Endothelial cell of umbilical vein (primary cell): ENCODE results near the gene ACER3. TPM values are rescaled to one million over a fixed set of nuclear protein-coding genes. Genes with fewer than 3 reads are reported as not detected.

Experiments used
- BruUV-seq: library from RNA; stranded (reverse); fragments of 400-500 nt; replicated peaks from 2 replicates; lab custom pipeline; 2021; lab: Mats Ljungman, UMichigan
- CTCF ChIA-PET: fragments of 300-600, 350-600 bp; sonication (Branson Sonifier 250); formaldehyde crosslinking; loops from one replicate; lab custom pipeline; 2021; ENCODE audit warnings: antibody characterized with exemption, inconsistent platforms; lab: Charles Lee
- POLR2A ChIA-PET: fragments of 300-600, 350-600 bp; sonication (Branson Sonifier 250); formaldehyde crosslinking; loops from one replicate; lab custom pipeline; 2021; ENCODE audit warnings: antibody characterized with exemption, inconsistent platforms; lab: Charles Lee
- DNase-seq: peaks from one replicate; pipeline ENCODE4 v3.0.0-alpha.2; 2011; ENCODE audit warnings: low read depth, low spot score
- FAIRE-seq: peaks from 2 replicates; lab custom pipeline; 2011; peaks lifted over from hg19 to GRCh38; lab: Jason Lieb, UNC
- H2AFZ ChIP-seq: 2 replicates; pipeline ENCODE4 v1.6.0; 2012; ENCODE audit warnings: low read depth, low read length, control low read depth, inconsistent platforms
- H3K27ac ChIP-seq: 2 replicates; pipeline ENCODE4 v1.5.1; 2011; ENCODE audit warnings: low read depth, mild to moderate bottlenecking, control low read depth, low read length, moderate library complexity; ENCODE audit not compliant: insufficient read depth
- H3K27me3 ChIP-seq, 2 experiments: 2 replicates each; pipeline versions ENCODE4 v1.6.0 to v1.6.1; 2011; ENCODE audit warnings: low read length in 2 of 2, mixed read lengths in 1 of 2; ENCODE audit not compliant: control insufficient read depth in 2 of 2, insufficient read depth in 2 of 2
- H3K36me3 ChIP-seq, 2 experiments: 2 replicates in 1 of 2; 3 replicates in 1 of 2; pipeline ENCODE4 v1.5.1; 2011; ENCODE audit warnings: low read length in 2 of 2, mild to moderate bottlenecking in 1 of 2, moderate library complexity in 1 of 2; ENCODE audit not compliant: control insufficient read depth in 2 of 2, insufficient read depth in 2 of 2; ENCODE audit errors: extremely low read depth in 1 of 2
- H3K4me1 ChIP-seq: 3 replicates; pipeline ENCODE4 v1.5.1; 2011; ENCODE audit warnings: mild to moderate bottlenecking, low read length; ENCODE audit not compliant: control insufficient read depth, insufficient read depth; ENCODE audit errors: extremely low read depth
- H3K4me2 ChIP-seq: 2 replicates; pipeline ENCODE4 v1.6.1; 2011; ENCODE audit warnings: low read length, control low read depth, mixed read lengths; ENCODE audit not compliant: insufficient read depth
- H3K4me3 ChIP-seq, 3 experiments: fragments of 200-600 bp in 1 of 3; sonication (generic), shearing (Covaris generic) in 1 of 3; replicated peaks in 1 of 3; 2 replicates each; pipeline ENCODE4 v1.5.1; 2011 to 2016; ENCODE audit warnings: control low read depth in 3 of 3, low read length in 3 of 3, mild to moderate bottlenecking in 2 of 3, inconsistent platforms in 1 of 3, low read depth in 1 of 3, moderate library complexity in 1 of 3; ENCODE audit not compliant: insufficient read depth in 1 of 3
- H3K79me2 ChIP-seq: 2 replicates; pipeline ENCODE4 v1.6.0; 2012; ENCODE audit warnings: low read length, inconsistent platforms; ENCODE audit not compliant: control insufficient read depth, insufficient read depth
- H3K9ac ChIP-seq: replicated peaks from 2 replicates; pipeline ENCODE3; 2011; ENCODE audit warnings: low read length, control low read depth; ENCODE audit not compliant: insufficient read depth; ENCODE audit errors: extremely low read depth
- H3K9me1 ChIP-seq: replicated peaks from 3 replicates; pipeline ENCODE4 v1.6.0; 2011; ENCODE audit warnings: mild to moderate bottlenecking, low read length; ENCODE audit not compliant: control insufficient read depth, insufficient read depth; ENCODE audit errors: extremely low read depth
- H3K9me3 ChIP-seq: replicated peaks from 2 replicates; pipeline ENCODE4 v1.5.1; 2012; ENCODE audit warnings: low read length, inconsistent platforms; ENCODE audit not compliant: control insufficient read depth, insufficient read depth
- H4K20me1 ChIP-seq: replicated peaks from 2 replicates; pipeline ENCODE3; 2011; ENCODE audit warnings: mild to moderate bottlenecking, low read length; ENCODE audit not compliant: control insufficient read depth, insufficient read depth; ENCODE audit errors: extremely low read depth
- EZH2 ChIP-seq: IDR thresholded peaks from 2 replicates; pipeline ENCODE4 v1.6.1; 2012; ENCODE audit warnings: borderline replicate concordance, low read depth, mild to moderate bottlenecking, moderate library complexity, low read length, inconsistent platforms; ENCODE audit not compliant: severe bottlenecking
- GATA2 ChIP-seq: IDR thresholded peaks from 2 replicates; pipeline ENCODE4 v1.7.0; 2011; ENCODE audit warnings: low read depth, mild to moderate bottlenecking, moderate library complexity, mixed read lengths, low read length; ENCODE audit not compliant: insufficient read length, insufficient read depth
- MYC ChIP-seq: IDR thresholded peaks from one replicate; pipeline ENCODE4 v1.6.1; 2011; ENCODE audit warnings: mild to moderate bottlenecking, low read depth, low read length
- POLR2A ChIP-seq: IDR thresholded peaks from 2 replicates; pipeline ENCODE4 v1.6.1; 2012; ENCODE audit warnings: low read depth, mild to moderate bottlenecking, control low read depth, low read length
- dilution Hi-C: fragments of 300-500 bp; cut with MboI; formaldehyde crosslinking; loops from one replicate; pipeline ENCODE4 v1.15.0; 2019; ENCODE audit warnings: low sequenced_read_pairs; ENCODE audit not compliant: extremely low pct_ligation_motif_present
- intact Hi-C: fragments of 100-400 bp; cut with micrococcal nuclease; formaldehyde crosslinking; loops from one replicate; pipeline ENCODE4 v1.10.0; 2022
- polyA plus RNA-seq, 4 experiments: library from polyadenylated mRNA; depleted of rRNA in 3 of 4; stranded (reverse) in 3 of 4; unstranded in 1 of 4; fragments of >200 nt; gene quantifications; 2 replicates each; pipeline versions ENCODE4 v1.2.1 to v1.2.3, GENCODE V29; 2011 to 2012; ENCODE audit warnings: missing spikeins in 1 of 4
- total RNA-seq: library from RNA; stranded (reverse); gene quantifications from 2 replicates; pipeline ENCODE4 v1.2.3, GENCODE V29; 2021

The ACER3 gene
- total and polyA plus RNA-seq, 2 donors (not counting 3 experiments of a cell fraction or from before 2014, with no cell fraction given) = 9.9 to 31.6 TPM

DNA sequence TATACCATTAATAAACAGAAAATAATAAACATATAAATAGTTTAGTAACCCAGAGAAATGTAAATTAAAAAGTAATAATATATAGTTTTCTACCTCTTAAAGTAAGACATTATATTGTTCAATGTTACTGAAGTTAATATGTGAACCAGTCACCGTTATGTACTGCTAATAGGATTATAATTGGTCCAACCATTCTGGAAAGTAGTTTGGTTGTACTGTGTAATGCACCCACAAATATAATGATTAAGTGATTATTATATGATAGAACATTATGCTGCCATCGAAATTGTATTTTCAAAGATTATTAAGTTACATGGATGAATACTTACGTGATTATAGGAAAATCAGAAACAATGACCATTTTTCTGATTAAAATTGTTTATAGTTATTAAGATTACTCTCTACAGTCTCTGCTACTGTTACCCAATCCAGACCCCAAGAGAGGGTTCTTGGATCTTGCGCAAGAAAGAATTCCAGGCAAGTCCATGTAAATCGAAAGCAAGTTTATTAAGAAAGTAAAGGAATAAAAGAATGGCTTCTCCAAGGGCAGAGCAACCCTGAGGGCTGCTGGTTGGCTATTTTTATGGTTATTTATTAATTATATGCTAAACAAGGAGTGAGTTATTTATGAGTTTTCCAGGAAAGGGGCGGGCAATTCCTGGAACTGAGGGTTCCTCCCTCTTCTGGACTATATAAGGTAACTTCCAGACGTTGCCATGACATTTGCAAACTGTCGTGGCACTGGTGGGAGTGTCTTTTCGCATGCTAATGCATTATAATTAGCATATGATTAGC, 50.1 kb downstream of the ACER3 start:
- H3K4me3 ChIP-seq = no peak overlapping the region
- CTCF ChIA-PET = interaction anchor here (1.2 to 2.2 kb wide), 3 partner anchors 9 to 101 kb away, joined by 4 to 15 read pairs (median 8); no protein-coding TSS in a partner anchor
- intact Hi-C loops = no loop called here
- no peak for DNase-seq
- BruUV-seq = no TSS peak
- no peaks in the 10 kb centered on the region for H3K9me3 ChIP-seq
- dilution Hi-C loops = loop anchor here (25.0 kb wide), 1 partner anchor 99 kb away; no protein-coding TSS in a partner anchor
- no peaks in the 10 kb centered on the region for H3K36me3 ChIP-seq
- H3K79me2 ChIP-seq = peaks cover 2% of the 10 kb centered on the region
- no peak overlapping the region for H3K9ac ChIP-seq
- no peaks in the 10 kb centered on the region for H4K20me1 ChIP-seq
- FAIRE-seq = no peak
- no peaks in the 10 kb centered on the region for H3K9me1 ChIP-seq
- POLR2A ChIA-PET = no interaction called here
- H3K27ac ChIP-seq = no peak overlapping the region
- no peak overlapping the region for H3K4me2 ChIP-seq
- TF ChIP-seq MYC (no peak), EZH2 (no peak), POLR2A (no peak), GATA2 (no peak)
- H3K4me1 ChIP-seq = no peaks in the 10 kb centered on the region
- H2AFZ ChIP-seq = no peak overlapping the region
- H3K27me3 ChIP-seq = no peaks in the 10 kb centered on the region

DNA sequence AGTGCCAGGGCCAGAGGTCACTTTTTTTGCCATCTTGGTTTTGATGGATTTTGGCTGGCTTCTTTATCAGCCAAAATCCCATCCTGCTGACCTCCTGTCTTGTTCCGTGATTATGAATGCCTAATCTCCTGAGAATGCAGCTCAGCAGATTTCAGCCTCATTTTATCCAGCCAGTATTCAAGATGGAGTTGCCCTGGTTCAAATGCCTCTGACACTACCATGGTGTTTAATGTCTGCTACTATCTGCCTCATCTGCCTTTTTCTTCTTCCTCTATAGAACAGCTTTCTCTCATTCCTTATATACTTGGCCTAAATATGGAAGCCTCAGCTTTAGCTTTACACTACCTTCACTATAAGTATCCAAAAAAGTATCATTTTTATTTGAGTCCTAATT, 50.7 kb downstream of the ACER3 start:
- TF ChIP-seq POLR2A = no peak
- dilution Hi-C loops = loop anchor here (25.0 kb wide), 1 partner anchor 99 kb away; no protein-coding TSS in a partner anchor
- Histone ChIP-seq H3K79me2 (no peaks in the 10 kb centered on the region), H3K9ac (no peak overlapping the region), H3K27me3 (no peaks in the 10 kb centered on the region), H3K9me3 (no peaks in the 10 kb centered on the region), H3K4me3 (no peak overlapping the region), H3K36me3 (no peaks in the 10 kb centered on the region), H3K27ac (no peak overlapping the region), H4K20me1 (no peaks in the 10 kb centered on the region), H3K4me2 (no peak overlapping the region), H3K4me1 (no peaks in the 10 kb centered on the region), H2AFZ (no peak overlapping the region), H3K9me1 (no peaks in the 10 kb centered on the region)
- BruUV-seq = no TSS peak
- CTCF ChIA-PET = interaction anchor here (1.2 to 2.2 kb wide), 4 partner anchors 9 to 102 kb away, joined by 3 to 15 read pairs (median 6); no protein-coding TSS in a partner anchor
- intact Hi-C loops = no loop called here
- no peak for DNase-seq
- POLR2A ChIA-PET = no interaction called here
- no peak for FAIRE-seq
